Stimulated activated CD8-positive, alpha-beta memory T cell treated with anti-CD3 and anti-CD28 coated beads, Interleukin-7, amount 100 ng/mL, for 1 hour (primary cell): Measurements from ENCODE around the gene BDH1.

Experiments used
- DNase-seq, 2 donors: peaks; one replicate each; pipeline ENCODE4 v3.0.0-alpha.2; 2020; ENCODE audit warnings: low read depth in 2 of 2

BDH1 gene

DNA sequence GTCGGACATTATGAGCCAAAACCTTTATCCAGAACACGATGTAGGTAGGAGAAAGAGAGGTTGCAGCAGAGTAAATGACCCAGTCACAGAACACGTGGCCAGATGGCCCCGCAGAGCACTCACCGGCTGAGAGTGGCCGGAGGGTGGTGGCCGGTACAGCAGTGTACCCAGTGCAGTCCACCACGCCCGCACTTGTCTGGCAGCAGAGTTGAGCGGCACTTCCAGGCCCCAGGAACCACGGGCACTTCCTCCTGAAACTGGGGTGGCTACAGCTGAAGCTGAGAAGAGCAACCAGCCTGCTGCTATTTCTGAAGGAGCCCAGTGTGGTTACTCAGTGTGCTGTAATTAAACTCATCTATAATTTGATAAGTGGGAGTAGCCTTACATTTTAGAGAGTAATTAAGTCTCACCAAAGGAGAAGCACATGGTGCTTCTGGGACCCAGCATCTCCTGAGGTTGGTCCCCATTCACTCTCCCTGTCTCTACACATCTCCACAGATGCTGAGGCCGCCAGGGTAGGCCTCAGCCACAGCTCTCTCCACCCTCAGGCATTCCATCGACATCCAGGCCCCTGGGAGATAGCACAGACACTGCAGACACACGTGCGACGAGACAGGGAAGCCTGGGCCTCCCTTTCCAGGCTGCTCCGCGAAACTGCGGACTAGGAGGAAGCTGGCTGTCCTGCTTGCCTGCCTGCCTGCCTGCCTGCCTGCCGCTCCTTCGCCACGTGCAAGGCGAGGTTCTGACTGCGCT, 49.8 kb downstream of the BDH1 start:
- no peak for DNase-seq

DNA sequence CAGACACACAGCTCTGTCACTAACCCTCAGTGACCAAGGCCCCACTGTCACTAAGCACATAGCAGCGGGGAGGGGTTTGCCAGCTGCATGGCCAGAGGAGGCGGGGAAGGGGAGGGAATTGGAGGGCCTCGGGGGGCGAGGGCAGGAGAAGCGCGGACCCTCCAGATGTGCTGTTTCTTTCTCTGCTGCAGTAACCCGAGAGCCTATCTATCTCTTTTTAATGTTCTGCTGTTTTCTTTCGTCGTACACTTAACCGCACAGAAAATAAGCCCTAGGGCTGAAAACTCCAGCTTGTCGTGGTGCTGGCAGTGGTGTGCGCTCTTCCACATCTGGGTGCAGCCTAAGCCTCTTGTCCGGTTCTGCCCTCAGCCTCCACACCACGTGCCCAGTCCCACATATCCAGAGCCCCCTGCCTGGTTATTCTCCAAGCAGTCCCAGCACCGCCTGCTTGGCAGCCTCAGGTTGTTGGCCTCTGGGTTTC, 51.1 kb downstream of the BDH1 start:
- DNase-seq: no peak

DNA sequence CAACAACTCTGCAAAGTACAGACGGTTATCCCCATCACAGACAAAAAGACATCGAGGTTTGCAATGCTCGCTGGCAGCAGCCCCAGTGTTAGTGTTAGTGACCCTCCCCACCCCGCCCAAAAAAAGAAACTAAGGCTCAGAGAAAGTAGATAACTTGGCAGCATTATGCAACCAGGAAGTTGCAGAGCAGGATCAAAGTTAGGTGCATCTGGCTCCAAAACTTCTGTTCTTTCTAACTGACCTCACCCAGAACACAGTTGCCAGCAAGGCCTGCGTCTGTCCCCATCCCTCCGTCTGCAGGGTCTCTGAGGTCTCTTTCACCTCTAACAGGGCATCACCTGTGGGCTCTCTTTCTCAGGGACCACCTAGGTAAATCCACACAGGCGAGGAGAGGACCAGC, 51.5 kb downstream of the BDH1 start:
- no peak for DNase-seq

DNA sequence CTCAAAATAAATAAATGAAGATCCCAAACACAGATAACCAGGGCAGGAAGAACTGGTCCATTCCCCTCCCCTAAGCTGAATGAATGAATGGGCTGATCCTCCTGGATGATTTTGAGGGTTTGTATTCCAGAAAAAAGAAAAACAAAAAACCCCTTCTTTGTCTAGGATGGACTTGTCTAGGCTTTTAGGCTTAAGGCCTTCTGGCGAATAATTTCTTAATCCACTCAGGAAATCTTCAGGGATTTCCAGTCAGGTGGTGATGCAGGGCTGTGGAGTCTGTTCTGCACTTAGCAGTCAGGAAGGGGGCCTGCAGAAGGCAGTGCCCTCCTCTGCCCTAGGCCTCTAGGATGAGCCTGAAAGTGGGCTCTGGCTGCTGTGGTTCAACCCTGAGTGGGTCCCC, 52.1 kb downstream of the BDH1 start:
- DNase-seq: no peak

DNA sequence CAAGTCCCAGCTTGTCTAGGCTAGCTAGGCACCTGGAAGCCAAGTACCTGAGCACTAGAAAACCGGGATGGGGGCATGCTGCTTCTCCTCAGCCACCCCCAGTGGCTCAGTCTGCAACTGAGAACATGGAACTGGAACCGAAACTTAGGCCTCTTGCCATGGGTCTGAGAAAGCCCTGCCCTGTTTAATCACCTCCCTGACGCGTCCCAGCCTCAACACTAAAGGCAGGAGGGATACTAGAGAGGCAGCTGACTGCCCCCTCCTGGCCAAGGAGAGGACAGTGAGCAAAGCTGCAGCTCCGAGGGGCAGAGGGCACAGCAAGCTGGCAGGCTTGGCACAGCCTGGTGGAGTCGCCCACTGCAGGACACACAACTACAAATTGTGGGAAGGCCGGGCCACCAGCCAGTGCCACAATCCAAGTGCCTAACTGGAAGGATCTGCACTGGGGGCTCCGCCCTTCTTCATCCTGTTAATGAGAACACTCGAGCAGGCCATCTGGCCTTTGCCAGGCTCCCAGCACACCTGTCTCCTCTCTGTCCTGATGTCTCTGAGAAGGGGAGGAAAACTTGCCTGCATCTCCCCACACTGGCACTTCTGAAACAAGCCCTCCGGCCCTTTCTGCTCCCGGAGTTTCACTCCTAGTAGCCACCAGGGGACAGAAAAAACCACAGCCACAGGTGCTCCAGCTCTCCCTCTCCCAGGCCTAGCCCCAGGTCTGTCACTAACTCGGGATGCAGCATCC, 53.7 kb downstream of the BDH1 start:
- DNase-seq: no peak

DNA sequence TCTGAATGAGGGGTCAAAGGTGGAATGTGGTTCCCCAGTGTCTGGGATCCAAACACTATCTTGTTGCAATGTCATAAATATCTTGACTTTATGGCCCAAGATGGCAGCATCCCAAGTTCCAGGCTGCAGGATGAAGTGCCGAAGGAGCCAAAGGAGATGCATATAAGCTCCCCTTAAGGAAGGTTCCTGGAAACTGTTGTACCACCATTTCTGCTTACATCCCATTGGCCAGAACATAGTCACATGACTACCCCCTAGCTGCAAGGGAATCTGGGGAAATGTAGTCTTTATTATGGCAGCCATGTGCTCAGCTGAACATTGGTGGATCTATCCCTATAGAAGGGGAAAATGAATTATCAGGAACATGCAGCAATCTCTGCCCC, 54.3 kb downstream of the BDH1 start:
- DNase-seq: no peak

DNA sequence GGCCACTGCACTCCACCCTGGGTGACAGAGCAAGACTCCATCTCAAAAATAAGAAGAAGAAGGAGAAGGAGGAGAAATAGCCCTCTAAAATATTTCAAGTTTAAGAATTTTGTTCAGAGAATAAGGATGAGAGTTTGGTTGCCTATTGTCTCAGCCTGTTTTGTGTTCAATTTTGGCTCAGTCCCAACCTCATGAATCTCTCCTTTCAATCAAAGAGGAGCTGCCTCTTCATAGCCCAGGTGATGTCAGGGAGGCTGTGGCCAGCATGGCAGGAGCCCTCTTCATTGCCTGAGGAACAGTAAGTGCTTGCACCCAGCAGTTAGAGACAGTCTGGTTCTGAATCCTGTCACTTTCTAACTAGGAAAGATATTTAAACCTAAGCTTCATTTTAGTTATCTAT, 55.0 kb downstream of the BDH1 start:
- no peak for DNase-seq

DNA sequence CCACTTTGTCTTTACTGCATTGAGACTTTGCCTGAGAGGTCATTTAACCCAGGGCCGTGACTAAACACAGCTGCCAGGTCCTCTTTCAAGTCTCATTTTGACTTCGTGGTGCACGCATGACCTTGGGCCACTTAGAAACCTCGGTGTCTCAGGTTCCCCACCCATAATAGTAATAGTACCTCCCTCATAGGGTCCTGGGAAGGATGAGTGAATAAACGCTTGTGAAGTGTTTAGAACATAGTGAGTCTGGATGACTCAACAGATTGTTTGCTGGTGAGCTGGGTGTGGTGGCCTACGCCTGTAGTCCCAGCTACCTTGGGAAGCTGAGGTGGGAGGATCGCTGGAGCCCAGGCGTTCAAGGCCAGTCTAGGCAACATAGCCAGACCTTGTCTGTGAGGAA, 56.3 kb downstream of the BDH1 start:
- DNase-seq: no peak

DNA sequence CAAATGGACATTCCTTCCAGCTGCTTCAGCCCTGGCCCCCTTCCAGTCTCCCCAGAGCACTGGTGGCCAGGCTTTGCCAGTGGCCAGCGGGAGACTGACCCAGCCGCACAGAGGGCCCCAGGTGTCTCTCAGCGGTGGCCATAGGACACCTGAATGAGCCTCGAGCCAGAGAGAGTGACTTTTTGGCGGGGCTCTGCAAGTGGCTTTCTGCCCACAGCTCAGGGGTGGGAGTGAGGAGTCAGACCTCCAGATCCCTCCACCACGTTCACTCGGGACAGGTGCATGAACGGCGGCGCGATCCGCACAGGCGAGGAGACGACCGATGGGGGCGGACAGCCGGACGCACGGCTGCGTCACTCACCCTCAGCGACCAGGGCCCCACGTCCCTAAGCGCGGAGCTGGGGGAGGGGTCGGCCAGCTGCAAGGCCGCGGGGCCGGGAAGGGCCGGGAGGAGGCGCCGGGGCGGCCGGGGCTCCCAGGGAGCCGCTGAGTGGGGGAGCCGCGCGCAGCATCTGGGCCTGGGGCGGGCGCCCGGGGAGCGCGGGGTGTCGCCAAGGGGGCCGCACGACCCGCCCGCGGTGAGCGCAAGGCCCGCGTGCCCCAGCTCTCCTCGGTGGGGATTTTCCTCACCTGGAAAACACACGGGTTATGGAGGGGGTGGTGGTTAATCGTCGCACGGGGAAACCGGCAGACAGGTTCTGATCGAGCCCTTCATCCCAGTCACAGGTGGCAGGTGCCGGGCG, 57.1 kb downstream of the BDH1 start:
- no peak for DNase-seq

DNA sequence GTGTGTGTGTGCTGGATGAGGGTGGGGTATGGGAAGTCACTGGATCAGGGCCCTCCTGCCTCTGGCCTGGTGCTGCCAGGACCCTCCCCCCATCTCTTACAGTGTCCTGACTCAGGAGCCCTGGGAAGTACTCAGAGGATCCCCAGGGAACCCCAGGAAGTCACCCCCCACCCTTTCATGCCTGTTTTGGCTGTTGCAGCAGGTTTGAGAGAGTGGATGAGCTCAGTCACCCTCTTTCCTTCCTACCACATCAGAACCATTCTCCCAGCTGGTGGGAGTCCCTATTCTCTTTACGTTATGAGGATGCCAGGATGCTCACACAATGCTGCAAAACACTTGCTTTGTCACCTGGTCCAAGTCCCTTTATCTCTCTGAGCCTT, 59.0 kb downstream of the BDH1 start:
- no peak for DNase-seq

DNA sequence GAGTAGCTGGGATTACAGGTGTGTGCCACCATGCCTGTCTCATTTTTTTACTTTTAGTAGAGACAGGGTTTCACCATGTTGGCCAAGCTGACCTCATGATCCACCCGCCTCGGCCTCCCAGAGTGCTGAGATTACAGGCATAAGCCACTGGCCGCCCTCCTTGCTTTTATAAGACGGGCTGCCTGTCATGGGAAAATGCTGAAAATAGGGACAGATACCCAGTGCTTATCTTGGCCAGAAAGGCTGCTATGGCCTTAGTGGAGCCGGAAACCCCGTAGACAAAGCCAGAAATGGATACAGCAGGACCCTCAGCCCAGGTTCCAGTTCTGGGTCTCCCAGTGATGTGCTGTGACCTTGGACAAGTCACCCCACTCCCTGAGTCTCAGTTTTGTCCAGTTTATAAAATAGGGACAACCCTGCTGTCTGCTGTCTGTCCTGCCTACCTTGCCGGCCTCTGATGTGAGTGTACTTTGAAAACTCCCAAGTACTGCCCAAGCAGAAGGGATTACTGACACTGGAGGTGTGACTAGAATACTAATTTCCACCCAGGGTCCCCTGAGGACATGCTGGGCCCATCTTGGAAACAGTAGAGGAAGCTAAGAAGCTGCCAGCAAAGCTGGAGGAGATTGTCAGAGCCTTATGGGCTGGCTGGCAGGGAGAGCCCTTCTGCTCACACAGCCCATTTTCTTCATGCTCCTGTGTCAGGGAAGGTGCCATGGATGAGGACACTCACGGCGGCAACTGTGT, 59.6 kb downstream of the BDH1 start:
- no peak for DNase-seq

DNA sequence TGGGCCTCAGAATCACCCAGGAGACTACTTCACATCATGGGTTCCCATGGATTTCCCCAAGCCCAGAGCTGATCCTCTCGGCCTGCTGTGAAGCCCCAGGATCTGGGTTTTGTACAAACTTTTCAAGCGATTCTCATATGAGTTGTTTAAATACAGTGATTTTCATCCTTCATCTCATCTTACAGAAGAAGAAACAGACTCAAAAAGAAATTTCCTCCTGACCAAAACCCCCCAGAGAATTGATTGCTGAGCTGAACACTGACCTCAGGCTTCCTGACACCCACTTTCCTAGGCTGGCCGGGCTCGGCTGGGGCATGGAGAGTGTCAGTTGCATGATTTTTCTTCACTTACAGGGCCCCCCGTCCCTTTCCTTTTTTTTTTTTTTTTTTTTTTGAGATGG, 60.3 kb downstream of the BDH1 start:
- DNase-seq: no peak

DNA sequence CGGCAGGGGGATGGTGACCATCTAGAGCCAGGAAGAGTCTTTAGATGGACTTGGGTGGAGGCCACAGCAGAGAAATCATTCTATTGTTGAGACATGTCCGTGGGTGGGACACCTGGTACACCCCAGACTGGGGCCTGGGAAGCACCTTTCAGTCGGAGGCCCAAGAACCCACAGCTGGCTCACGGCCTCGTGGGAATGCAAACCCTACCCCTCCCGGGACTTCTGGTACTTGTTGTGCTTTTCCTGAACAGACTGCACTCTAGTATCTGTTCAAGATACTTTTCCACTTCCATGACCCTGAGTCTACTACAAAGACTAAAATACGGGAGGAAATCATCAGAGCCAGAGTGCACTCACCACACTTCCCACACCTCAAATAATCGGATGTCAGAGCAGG, 60.7 kb downstream of the BDH1 start:
- DNase-seq: no peak

DNA sequence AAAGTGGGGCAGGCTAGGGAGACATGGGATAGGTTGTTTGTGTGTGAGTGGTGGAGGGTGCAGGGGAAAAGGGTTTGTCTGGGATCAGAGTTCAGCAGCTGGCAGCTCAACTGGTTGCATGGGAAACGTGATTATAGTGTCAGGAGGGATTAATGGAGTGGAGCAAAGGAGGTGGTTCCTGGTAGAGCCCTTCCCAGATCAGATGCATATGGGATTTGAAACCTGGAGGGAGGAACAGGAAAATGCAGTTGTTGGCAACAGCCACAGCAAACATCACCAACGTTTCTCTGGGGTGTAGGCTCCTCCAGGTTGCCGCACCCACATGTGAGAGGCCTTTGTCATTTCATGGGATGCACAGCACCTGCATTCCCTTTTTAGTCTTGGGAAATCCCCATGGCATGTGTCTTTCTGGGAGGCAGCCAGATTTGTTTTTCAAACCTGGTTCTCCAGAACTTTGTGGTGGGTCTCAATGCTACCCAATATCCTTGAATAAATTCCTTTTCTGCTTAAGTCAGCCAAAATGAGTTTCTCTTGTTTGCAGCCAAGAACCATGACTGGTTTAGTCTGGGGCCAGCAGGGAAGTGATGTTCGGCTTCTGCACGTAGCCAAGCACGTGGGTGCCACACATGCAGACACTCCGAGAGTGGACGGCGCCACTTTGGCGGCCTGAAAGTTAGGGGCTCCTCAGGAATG, 61.3 kb downstream of the BDH1 start:
- DNase-seq: no peak

DNA sequence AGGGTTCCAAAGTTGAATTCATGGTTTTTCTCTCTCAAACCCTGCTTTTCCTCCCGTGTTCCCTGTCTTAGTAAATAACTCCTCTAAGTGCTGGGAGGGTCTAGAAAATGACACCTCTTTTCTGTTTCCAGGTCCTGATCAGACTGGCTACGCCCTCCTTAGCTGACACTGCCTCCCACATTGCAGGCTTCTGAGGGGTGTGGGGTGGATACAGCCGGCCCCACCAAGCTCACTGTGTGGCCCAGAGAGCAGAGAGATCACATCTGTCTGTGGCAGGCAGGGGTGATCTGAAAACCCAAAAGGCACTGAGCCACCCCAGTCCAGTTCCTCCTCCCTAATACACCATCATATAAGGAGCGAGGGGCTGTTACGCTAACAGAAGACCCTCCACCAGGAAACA, 62.7 kb downstream of the BDH1 start:
- no peak for DNase-seq

DNA sequence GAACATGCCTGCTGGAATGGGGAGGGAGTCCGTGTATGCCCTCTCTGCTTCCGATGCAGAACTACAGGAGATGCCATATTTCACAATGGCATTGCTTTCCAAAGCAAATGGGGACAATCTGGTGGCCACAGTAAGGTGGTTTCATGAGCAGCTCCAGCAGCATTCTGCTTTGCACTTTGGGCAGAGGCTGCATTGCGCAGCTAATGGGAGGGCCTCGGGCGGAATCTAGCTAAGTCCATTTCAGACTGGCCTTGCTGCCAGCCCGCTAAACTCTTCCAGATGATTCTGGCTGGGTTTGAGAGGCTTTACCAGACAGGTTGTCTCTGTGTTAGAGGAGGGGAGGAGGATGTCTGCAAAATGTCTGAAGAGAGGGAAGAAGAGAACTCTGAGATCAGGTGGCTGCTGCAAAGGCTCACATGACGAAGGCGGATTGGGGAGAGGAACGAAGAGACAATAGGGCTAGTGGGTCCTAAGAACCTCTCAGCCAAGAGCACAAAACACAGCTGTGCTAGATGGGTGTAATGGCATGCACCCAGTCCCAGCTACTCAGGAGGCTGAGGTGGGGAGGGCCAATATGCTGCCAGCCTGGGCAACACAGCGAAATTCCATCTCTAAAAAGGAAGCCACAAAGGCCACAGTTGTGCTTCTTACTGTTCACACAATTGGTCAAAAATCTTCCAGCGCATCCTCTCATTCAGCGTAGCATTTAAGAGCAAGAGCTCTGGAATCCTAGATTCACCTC, 63.7 kb downstream of the BDH1 start:
- DNase-seq: no peak

DNA sequence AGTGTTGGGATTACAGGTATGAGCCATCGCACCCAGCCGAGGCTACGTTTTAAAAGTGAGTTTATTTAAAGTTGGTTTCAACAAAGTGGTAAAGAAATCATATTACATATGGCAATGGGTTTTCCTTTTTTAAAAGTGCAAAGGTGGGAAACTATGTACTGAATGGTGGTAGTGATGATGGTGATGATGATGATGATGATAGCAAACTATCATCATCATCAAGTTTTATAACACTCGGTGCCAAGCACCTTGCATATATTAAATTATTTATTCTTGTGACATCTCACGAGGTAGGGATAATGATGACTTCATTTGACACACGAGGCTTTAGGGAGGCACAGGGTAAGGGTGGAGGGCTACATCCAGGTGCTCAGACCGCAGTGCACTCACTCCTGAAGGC, 64.3 kb downstream of the BDH1 start:
- DNase-seq: no peak

DNA sequence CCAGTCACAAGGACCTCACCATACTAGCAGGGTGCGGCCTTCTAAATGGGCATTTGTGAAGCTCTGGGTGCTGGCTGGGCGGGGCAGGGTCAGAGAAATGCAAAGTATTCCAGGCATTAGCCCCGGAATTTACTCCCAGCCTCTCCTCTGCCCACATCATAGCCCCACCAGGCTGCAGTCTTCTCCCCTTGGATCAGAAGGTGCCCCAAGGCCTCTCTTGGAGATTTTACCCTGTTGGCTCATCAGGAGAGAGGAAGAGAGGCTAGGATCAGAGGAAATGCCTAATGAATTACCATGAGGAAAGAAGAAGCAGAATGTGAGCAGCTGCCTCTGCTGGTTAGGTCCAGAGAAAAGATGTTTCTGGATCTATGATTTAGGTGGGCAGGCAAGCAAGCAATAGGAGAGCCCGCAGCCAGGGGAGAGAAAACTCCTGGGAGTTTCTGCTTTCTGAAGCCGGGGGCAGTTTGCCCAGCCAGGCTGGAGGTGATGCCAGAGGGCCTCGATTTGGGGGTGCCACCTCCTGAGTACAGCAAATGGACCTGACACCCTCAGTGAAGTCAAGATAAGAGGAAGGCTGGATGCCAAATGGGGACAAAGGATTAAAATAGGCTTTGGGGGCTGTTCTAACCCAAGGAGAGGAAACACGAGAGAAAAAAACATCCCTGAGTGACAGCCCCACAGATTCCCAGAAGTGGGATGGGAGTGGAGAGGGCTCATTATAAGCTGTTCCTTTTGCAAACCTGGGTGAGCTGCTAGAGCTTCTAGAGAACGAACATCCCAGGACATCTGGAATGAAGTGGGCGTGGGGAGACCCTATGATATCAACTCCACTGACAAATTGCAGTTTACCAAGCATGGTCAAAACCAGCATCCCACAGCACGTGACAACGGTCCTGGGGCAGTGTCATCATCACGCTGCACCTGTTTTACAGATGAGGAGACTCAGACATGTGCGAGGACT, 65.4 kb downstream of the BDH1 start:
- no peak for DNase-seq

DNA sequence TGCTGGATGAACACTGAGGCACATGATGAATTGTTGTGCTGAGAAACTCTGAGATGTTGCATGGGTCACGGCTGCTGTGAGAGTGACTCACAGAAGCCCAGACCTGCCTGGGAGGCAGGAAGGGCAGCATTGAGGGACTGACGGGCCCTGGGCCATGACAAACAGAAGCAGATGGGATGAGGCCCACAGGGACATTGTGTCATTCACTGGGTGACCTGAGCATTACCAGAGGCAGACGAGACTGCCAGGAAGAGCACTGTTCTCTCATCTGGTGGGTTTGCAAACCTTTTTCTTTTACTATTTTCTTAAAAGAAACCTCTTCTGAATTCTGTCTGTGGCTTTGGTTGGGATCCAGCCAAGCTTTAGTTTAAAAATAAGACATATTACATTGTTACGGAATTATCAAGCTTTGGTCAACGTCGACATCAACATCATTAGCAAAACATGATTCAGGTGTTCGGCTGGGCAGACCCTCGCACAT, 67.8 kb downstream of the BDH1 start:
- DNase-seq: no peak
